HEK293 (cell line): ENCODE measurements around the gene CFAP46.

ENCODE experiments used
- CTCF ChIA-PET: fragments of 350-600 bp; formaldehyde crosslinking; extraction: SDS; loops from one replicate; lab custom pipeline; 2021; ENCODE audit warnings: antibody characterized with exemption; lab: Yijun Ruan, JAX
- POLR2A ChIA-PET: fragments of 300-600 bp; formaldehyde crosslinking; extraction: SDS; loops from one replicate; lab custom pipeline; 2020; ENCODE audit warnings: antibody characterized with exemption, inconsistent platforms; lab: Yijun Ruan, JAX
- H3K27ac ChIP-seq: fragments of 200-500 bp; sonication (Bioruptor generic); 2 replicates; pipeline ENCODE4 v1.5.1; 2014; ENCODE audit warnings: low read depth, low read length, control low read depth, inconsistent platforms; ENCODE audit errors: extremely low read depth
- H3K36me3 ChIP-seq, 2 experiments: fragments of 200-500 bp in 1 of 2; sonication (Bioruptor generic) in 1 of 2; 1 replicate in 1 of 2; 2 replicates in 1 of 2; pipeline ENCODE4 v1.5.1; 2014 to 2017; ENCODE audit warnings: inconsistent platforms in 2 of 2, low read length in 2 of 2; ENCODE audit not compliant: control insufficient read depth in 2 of 2, insufficient read depth in 1 of 2
- H3K4me1 ChIP-seq: fragments of 200-500 bp; sonication (Bioruptor generic); 2 replicates; pipeline ENCODE4 v1.5.1; 2014; ENCODE audit warnings: mild to moderate bottlenecking, low read length, inconsistent platforms; ENCODE audit not compliant: control insufficient read depth, insufficient read depth
- H3K4me3 ChIP-seq: 2 replicates; pipeline ENCODE4 v1.5.1; 2011; ENCODE audit warnings: low read depth, mild to moderate bottlenecking, control low read depth, low read length, moderate library complexity
- H3K9me3 ChIP-seq: fragments of 200-500 bp; sonication (Bioruptor generic); 2 replicates; pipeline ENCODE4 v1.5.1; 2014; ENCODE audit warnings: low read depth, low read length, inconsistent platforms; ENCODE audit not compliant: control insufficient read depth, insufficient read depth
- EGR2 ChIP-seq: fragments of 450-650 bp; formaldehyde crosslinking; IDR thresholded peaks from 2 replicates; pipeline ENCODE4 v1.5.1; 2016; ENCODE audit warnings: low read depth, missing biosample characterization, missing genetic modification characterization
- KLF9 ChIP-seq: fragments of 450-650 bp; formaldehyde crosslinking; IDR thresholded peaks from 2 replicates; pipeline ENCODE4 v1.5.1; 2016; ENCODE audit warnings: missing biosample characterization, missing genetic modification characterization, low read depth
- REST ChIP-seq: fragments of 450-650 bp; formaldehyde crosslinking; IDR thresholded peaks from 2 replicates; pipeline ENCODE4 v1.5.1; 2016; ENCODE audit warnings: missing biosample characterization, missing genetic modification characterization
- SALL2 ChIP-seq: fragments of 450-650 bp; formaldehyde crosslinking; IDR thresholded peaks from 2 replicates; pipeline ENCODE4 v1.5.0; 2017; ENCODE audit warnings: missing biosample characterization, mild to moderate bottlenecking, missing genetic modification characterization, borderline replicate concordance
- SETDB1 ChIP-seq: IDR thresholded peaks from one replicate; pipeline ENCODE4 v1.6.1; 2017; ENCODE audit warnings: mild to moderate bottlenecking, low read length, moderate library complexity, mixed read lengths; ENCODE audit not compliant: insufficient read length
- SP2 ChIP-seq: fragments of 450-650 bp; formaldehyde crosslinking; IDR thresholded peaks from 2 replicates; pipeline ENCODE4 v1.5.1; 2016; ENCODE audit warnings: missing biosample characterization, missing genetic modification characterization
- TRIM28 ChIP-seq: IDR thresholded peaks from 2 replicates; pipeline ENCODE4 v1.6.1; 2011; ENCODE audit warnings: low read length, control low read depth, borderline replicate concordance
- TSHZ1 ChIP-seq: fragments of 450-650 bp; formaldehyde crosslinking; IDR thresholded peaks from 2 replicates; pipeline ENCODE4 v1.5.1; 2016; ENCODE audit warnings: missing biosample characterization, missing genetic modification characterization, borderline replicate concordance
- WT1 ChIP-seq: fragments of 450-650 bp; formaldehyde crosslinking; IDR thresholded peaks from 2 replicates; pipeline ENCODE4 v1.5.1; 2016; ENCODE audit warnings: missing biosample characterization, missing genetic modification characterization
- ZBTB20 ChIP-seq: fragments of 450-650 bp; formaldehyde crosslinking; IDR thresholded peaks from 2 replicates; pipeline ENCODE4 v1.5.1; 2016; ENCODE audit warnings: missing biosample characterization, missing genetic modification characterization
- ZNF175 ChIP-seq: fragments of 450-650 bp; formaldehyde crosslinking; IDR thresholded peaks from 2 replicates; pipeline ENCODE4 v1.5.1; 2016; ENCODE audit warnings: missing biosample characterization, missing genetic modification characterization
- ZNF302 ChIP-seq: fragments of 450-650 bp; formaldehyde crosslinking; IDR thresholded peaks from 2 replicates; pipeline ENCODE4 v1.5.1; 2016; ENCODE audit warnings: missing biosample characterization, missing genetic modification characterization, low read depth
- ZNF391 ChIP-seq: fragments of 450-650 bp; formaldehyde crosslinking; IDR thresholded peaks from 2 replicates; pipeline ENCODE4 v1.5.1; 2016; ENCODE audit warnings: low read depth, missing biosample characterization, missing genetic modification characterization, borderline replicate concordance
- ZNF449 ChIP-seq: fragments of 450-650 bp; formaldehyde crosslinking; IDR thresholded peaks from 2 replicates; pipeline ENCODE4 v1.5.1; 2017; ENCODE audit warnings: missing biosample characterization, mild to moderate bottlenecking, missing genetic modification characterization, moderate library complexity
- ZNF549 ChIP-seq: fragments of 450-650 bp; IDR thresholded peaks from 2 replicates; pipeline ENCODE4 v1.5.1; 2018; ENCODE audit warnings: missing biosample characterization, missing genetic modification characterization, mild to moderate bottlenecking, inconsistent platforms, moderate library complexity
- TF ChIP-seq, protein P1 (sequence below): fragments of 450-650 bp; formaldehyde crosslinking; IDR thresholded peaks from 2 replicates; pipeline ENCODE4 v1.5.0; 2017; ENCODE audit warnings: missing biosample characterization, missing genetic modification characterization, borderline replicate concordance

The CFAP46 gene

GRCh38 chr10:132856869-132857524 is 85.4 kb downstream of the CFAP46 start (continued):
- no peak for TF ChIP-seq TSHZ1
- no peak for TF ChIP-seq SP2 (tag by site-specific recombination)
- no peak for TF ChIP-seq REST
- no peak for TF ChIP-seq SALL2 (tag by site-specific recombination)
- TF ChIP-seq ZNF302 (tag by site-specific recombination) = no peak
- no peak for TF ChIP-seq TRIM28
- no peak for TF ChIP-seq WT1 (tag by site-specific recombination)
- no peak for TF ChIP-seq ZNF449 (tag by site-specific recombination)
- no peak for TF ChIP-seq EGR2 (tag by site-specific recombination)
- TF ChIP-seq, protein P1, sequence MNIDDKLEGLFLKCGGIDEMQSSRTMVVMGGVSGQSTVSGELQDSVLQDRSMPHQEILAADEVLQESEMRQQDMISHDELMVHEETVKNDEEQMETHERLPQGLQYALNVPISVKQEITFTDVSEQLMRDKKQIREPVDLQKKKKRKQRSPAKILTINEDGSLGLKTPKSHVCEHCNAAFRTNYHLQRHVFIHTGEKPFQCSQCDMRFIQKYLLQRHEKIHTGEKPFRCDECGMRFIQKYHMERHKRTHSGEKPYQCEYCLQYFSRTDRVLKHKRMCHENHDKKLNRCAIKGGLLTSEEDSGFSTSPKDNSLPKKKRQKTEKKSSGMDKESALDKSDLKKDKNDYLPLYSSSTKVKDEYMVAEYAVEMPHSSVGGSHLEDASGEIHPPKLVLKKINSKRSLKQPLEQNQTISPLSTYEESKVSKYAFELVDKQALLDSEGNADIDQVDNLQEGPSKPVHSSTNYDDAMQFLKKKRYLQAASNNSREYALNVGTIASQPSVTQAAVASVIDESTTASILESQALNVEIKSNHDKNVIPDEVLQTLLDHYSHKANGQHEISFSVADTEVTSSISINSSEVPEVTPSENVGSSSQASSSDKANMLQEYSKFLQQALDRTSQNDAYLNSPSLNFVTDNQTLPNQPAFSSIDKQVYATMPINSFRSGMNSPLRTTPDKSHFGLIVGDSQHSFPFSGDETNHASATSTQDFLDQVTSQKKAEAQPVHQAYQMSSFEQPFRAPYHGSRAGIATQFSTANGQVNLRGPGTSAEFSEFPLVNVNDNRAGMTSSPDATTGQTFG (tag by site-specific recombination) = no peak
- TF ChIP-seq ZNF549 (tag by site-specific recombination) = no peak

DNA sequence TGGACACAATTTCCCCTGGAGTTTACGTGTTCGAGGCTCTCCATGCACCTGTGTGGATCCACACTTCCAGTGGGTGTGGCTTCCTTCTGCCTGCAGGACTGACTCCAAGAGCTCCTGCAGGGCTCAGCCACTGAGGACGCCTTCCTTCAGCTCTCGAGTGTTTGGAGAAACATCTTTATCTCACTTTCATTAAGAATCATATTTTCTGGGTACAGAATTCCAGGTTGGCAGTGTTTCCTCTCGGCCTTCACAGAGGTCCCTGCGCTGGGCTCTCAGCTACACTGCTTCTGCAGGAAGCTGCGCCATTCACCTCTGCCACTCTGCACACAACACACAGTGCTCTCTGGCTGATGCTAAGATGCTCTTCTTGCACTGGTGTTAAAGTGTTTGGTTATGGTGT is 86.5 kb downstream of the CFAP46 start:
- ChIA-PET CTCF (no interaction called here), POLR2A (no interaction called here)
- no peak overlapping the region for H3K4me3 ChIP-seq
- no peak for TF ChIP-seq ZBTB20
- TF ChIP-seq SETDB1 = peak; percentile 72
- TF ChIP-seq KLF9 (tag by site-specific recombination) = no peak
- TF ChIP-seq ZNF391 (tag by site-specific recombination) = no peak
- no peak for TF ChIP-seq ZNF175 (tag by site-specific recombination)
- no peaks in the 10 kb centered on the region for H3K4me1 ChIP-seq
- no peaks in the 10 kb centered on the region for H3K9me3 ChIP-seq
- no peak overlapping the region for H3K27ac ChIP-seq
- H3K36me3 ChIP-seq = no peaks in the 10 kb centered on the region
